Neural crest cell (in vitro differentiated cells): ENCODE measurements around the gene GFOD1. TPM values are rescaled to one million over a fixed set of nuclear protein-coding genes. Genes with fewer than 3 reads are reported as not detected.

Experiments used
- DNase-seq: peaks from one replicate; pipeline ENCODE4 v3.0.0; 2021; ENCODE audit warnings: low read depth, mixed read lengths, low spot score
- H3K27ac Mint-ChIP-seq: one replicate; pipeline ENCODE4 v1.8.0; 2021; ENCODE audit warnings: mild to moderate bottlenecking, mixed read lengths; ENCODE audit not compliant: unreplicated experiment
- H3K27me3 Mint-ChIP-seq: 2 replicates; pipeline ENCODE4 v1.8.0; 2021; ENCODE audit warnings: low read depth, mild to moderate bottlenecking, mixed read lengths
- H3K36me3 Mint-ChIP-seq: 2 replicates; pipeline ENCODE4 v1.8.0; 2021; ENCODE audit warnings: low read depth, mild to moderate bottlenecking, mixed read lengths
- H3K4me1 Mint-ChIP-seq: 2 replicates; pipeline ENCODE4 v1.8.0; 2021; ENCODE audit warnings: mixed read lengths
- H3K4me3 Mint-ChIP-seq: one replicate; pipeline ENCODE4 v1.8.0; 2021; ENCODE audit warnings: mild to moderate bottlenecking, mixed read lengths
- H3K9me3 Mint-ChIP-seq: 2 replicates; pipeline ENCODE4 v1.8.0; 2021; ENCODE audit warnings: mixed read lengths
- CTCF ChIP-seq: fragments of 200-600 bp; sonication (generic); conservative IDR thresholded peaks from 2 replicates; pipeline ENCODE4 v1.5.0; 2021; ENCODE audit warnings: antibody characterized with exemption, mild to moderate bottlenecking
- total RNA-seq: library from RNA; stranded (reverse); gene quantifications from 2 replicates; pipeline ENCODE4 v1.2.1, GENCODE V29; 2021

GFOD1 gene
- total RNA-seq, 1 donor from 2014 or later, result 2.2 TPM

- no peaks in the 10 kb centered on the region for H3K9me3 Mint-ChIP-seq
- no peak overlapping the region for H3K27ac Mint-ChIP-seq
- DNase-seq, result no peak
- no peak overlapping the region for H3K4me3 Mint-ChIP-seq
- H3K4me1 Mint-ChIP-seq, result peaks cover 11% of the 10 kb centered on the region
- TF ChIP-seq CTCF, result no peak
- peaks cover 3% of the 10 kb centered on the region for H3K36me3 Mint-ChIP-seq
- no peaks in the 10 kb centered on the region for H3K27me3 Mint-ChIP-seq
Measured at GRCh38 chr6:13500264-13500663, 12.9 kb upstream of the GFOD1 start.

GRCh38 chr6:13496513-13497190, 9.3 kb upstream of the GFOD1 start:
- H3K4me1 Mint-ChIP-seq, result peaks cover 7% of the 10 kb centered on the region
- H3K9me3 Mint-ChIP-seq, result no peaks in the 10 kb centered on the region
- no peak overlapping the region for H3K4me3 Mint-ChIP-seq
- DNase-seq, result no peak
- TF ChIP-seq CTCF, result no peak
- H3K36me3 Mint-ChIP-seq, result peaks cover 3% of the 10 kb centered on the region
- H3K27ac Mint-ChIP-seq, result no peak overlapping the region
- no peaks in the 10 kb centered on the region for H3K27me3 Mint-ChIP-seq

- DNase-seq, result no peak
- Mint-ChIP-seq H3K27me3 (no peaks in the 10 kb centered on the region), H3K4me3 (no peak overlapping the region), H3K4me1 (peaks cover 7% of the 10 kb centered on the region), H3K36me3 (no peaks in the 10 kb centered on the region), H3K27ac (no peak overlapping the region), H3K9me3 (no peaks in the 10 kb centered on the region)
- TF ChIP-seq CTCF, result no peak
Measured at GRCh38 chr6:13495818-13496217, 8.4 kb upstream of the GFOD1 start.

DNA sequence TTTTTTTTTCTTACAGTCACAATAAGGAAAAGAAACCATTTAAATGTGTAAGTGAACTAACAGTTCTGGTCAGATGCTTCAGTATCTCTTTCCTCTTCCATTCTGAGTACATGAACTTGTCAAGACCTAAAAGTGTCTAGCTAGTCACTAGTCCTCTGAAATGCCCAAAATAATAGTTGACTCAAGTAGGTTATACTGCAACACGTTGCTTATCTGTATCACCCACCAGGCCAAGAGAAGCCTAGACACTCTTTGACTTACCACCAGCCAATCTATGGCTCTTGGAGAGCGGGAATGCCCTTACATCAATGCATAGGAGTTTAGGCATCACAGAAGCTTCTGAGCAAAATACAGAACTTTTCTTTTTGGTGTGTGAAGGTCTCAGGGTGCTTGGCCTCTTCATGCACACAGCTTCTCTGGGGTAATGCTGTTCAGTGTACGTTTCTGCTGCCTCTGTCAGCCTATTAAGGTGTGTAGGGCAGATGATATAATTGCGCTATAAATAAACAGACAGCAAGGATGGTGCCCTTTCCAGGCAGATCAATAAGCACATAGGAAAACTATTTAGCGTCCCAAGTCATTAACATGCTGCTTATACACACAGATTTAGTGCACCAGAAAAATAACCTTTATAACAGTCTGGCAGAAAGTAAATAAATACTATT, 7.8 kb upstream of the GFOD1 start:
- H3K4me1 Mint-ChIP-seq, result peaks cover 7% of the 10 kb centered on the region
- H3K9me3 Mint-ChIP-seq, result no peaks in the 10 kb centered on the region
- H3K36me3 Mint-ChIP-seq, result no peaks in the 10 kb centered on the region
- H3K27me3 Mint-ChIP-seq, result no peaks in the 10 kb centered on the region
- H3K27ac Mint-ChIP-seq, result no peak overlapping the region
- no peak for DNase-seq
- H3K4me3 Mint-ChIP-seq, result no peak overlapping the region
- no peak for TF ChIP-seq CTCF

- H3K36me3 Mint-ChIP-seq, result no peaks in the 10 kb centered on the region
- H3K27ac Mint-ChIP-seq, result no peak overlapping the region
- H3K9me3 Mint-ChIP-seq, result no peaks in the 10 kb centered on the region
- peaks cover 2% of the 10 kb centered on the region for H3K27me3 Mint-ChIP-seq
- TF ChIP-seq CTCF, result no peak
- no peak for DNase-seq
- H3K4me3 Mint-ChIP-seq, result no peak overlapping the region
- peaks cover 9% of the 10 kb centered on the region for H3K4me1 Mint-ChIP-seq
Measured at GRCh38 chr6:13494137-13494536, 6.7 kb upstream of the GFOD1 start.
